Epithelial cell of esophagus (primary cell): ENCODE data around the gene HDDC3.
"Not testable (repeated sequence)": the region's sequence is repeated elsewhere in the genome, so short reads cannot be mapped to it uniquely, and the experiment has no call there.

Experiments
- DNase-seq: peaks from one replicate; pipeline ENCODE4 v3.0.0; 2010; ENCODE audit warnings: low read depth
- H3K4me3 ChIP-seq: 2 replicates; pipeline ENCODE4 v1.5.1; 2011; ENCODE audit warnings: mild to moderate bottlenecking, low read length, control low read depth
- CTCF ChIP-seq: IDR thresholded peaks from 2 replicates; pipeline ENCODE4 v1.5.1; 2011; ENCODE audit warnings: low read depth, mild to moderate bottlenecking, low read length, control low read depth, inconsistent platforms; ENCODE audit not compliant: insufficient read depth; ENCODE audit errors: missing control alignments

The HDDC3 gene

GRCh38 chr15:90931575-90931827 lies 848 bp downstream of the HDDC3 start:
- peak overlapping the region; percentile 97 for H3K4me3 ChIP-seq
- DNase-seq, result no peak
- TF ChIP-seq CTCF, result no peak

- peak overlapping the region; percentile 97 for H3K4me3 ChIP-seq
- DNase-seq, result no peak
- TF ChIP-seq CTCF, result no peak
Observed at GRCh38 chr15:90930861-90931574, 1.3 kb downstream of the HDDC3 start.

GRCh38 chr15:90929246-90930019 lies 2.9 kb downstream of the HDDC3 start:
- DNase-seq, result no peak
- TF ChIP-seq CTCF, result no peak
- H3K4me3 ChIP-seq, result peak overlapping the region; percentile 72

- H3K4me3 ChIP-seq, DNase-seq: not testable (repeated sequence)
Observed at GRCh38 chr15:90928106-90928505, 4.2 kb downstream of the HDDC3 start.

- DNase-seq, H3K4me3 ChIP-seq: not testable (repeated sequence)
Observed at GRCh38 chr15:90926766-90927165, 5.6 kb downstream of the HDDC3 start.

GRCh38 chr15:90924375-90924774 lies 8.0 kb downstream of the HDDC3 start:
- no peak for DNase-seq
- no peak overlapping the region for H3K4me3 ChIP-seq
- TF ChIP-seq CTCF, result no peak

- not testable (repeated sequence) for H3K4me3 ChIP-seq
- peak; percentile 35 for DNase-seq
Observed at GRCh38 chr15:90922712-90923322, 9.5 kb downstream of the HDDC3 start.

- DNase-seq, result no peak
- no peak for TF ChIP-seq CTCF
- H3K4me3 ChIP-seq, result no peak overlapping the region
Observed at GRCh38 chr15:90921887-90922286, 10.5 kb downstream of the HDDC3 start.
